SK-N-SH (cell line): ENCODE data around the gene ADAMTS1. TPM values are rescaled to one million over a fixed set of nuclear protein-coding genes. Genes with fewer than 3 reads are reported as not detected.
A peak's percentile ranks its signal among the peaks of the same experiment; 100 is the strongest.

Experiments used
- CTCF ChIA-PET: fragments of 300-600, 350-600 bp; formaldehyde crosslinking; extraction: SDS; loops from one replicate; lab custom pipeline; 2021; lab: Yijun Ruan, JAX
- POLR2A ChIA-PET: fragments of 350-600 bp; sonication (Branson Sonifier 250); formaldehyde crosslinking; extraction: SDS; loops from one replicate; lab custom pipeline; 2020; ENCODE audit warnings: antibody characterized with exemption, inconsistent platforms; lab: Yijun Ruan, JAX
- DNase-seq: peaks from one replicate; pipeline ENCODE4 v3.0.0; 2012
- H2AFZ ChIP-seq: fragments of 200-600 bp; sonication (generic); 2 replicates; pipeline ENCODE4 v1.8.1; 2016; ENCODE audit warnings: antibody characterized with exemption, mild to moderate bottlenecking, low read depth
- H3F3A ChIP-seq: fragments of 200-600 bp; sonication (generic); replicated peaks from 2 replicates; pipeline ENCODE3; 2016; ENCODE audit warnings: antibody characterized with exemption, mild to moderate bottlenecking; ENCODE audit not compliant: insufficient read depth
- H3K27ac ChIP-seq, 2 experiments: fragments of 200-500 bp in 1 of 2; fragments of 200-600 bp in 1 of 2; sonication (Bioruptor generic) in 1 of 2; sonication (generic), shearing (Covaris generic) in 1 of 2; 2 replicates each; pipeline versions ENCODE4 v1.5.1 to v1.6.1; 2014 to 2016; ENCODE audit warnings: low read depth in 2 of 2, inconsistent platforms in 1 of 2, low read length in 1 of 2, mild to moderate bottlenecking in 1 of 2, mixed read lengths in 1 of 2
- H3K27me3 ChIP-seq: fragments of 200-600 bp; sonication (generic), shearing (Covaris generic); 2 replicates; pipeline ENCODE4 v1.6.1; 2016; ENCODE audit warnings: mixed run types; ENCODE audit not compliant: insufficient read depth
- H3K36me3 ChIP-seq, 2 experiments: fragments of 200-500 bp in 1 of 2; fragments of 200-600 bp in 1 of 2; sonication (Bioruptor generic) in 1 of 2; sonication (generic) in 1 of 2; replicated peaks in 1 of 2; 2 replicates each; pipeline versions ENCODE3 to v1.5.1; 2014 to 2016; ENCODE audit warnings: low read length in 1 of 2, mild to moderate bottlenecking in 1 of 2; ENCODE audit not compliant: insufficient read depth in 2 of 2, control insufficient read depth in 1 of 2
- H3K4me1 ChIP-seq, 2 experiments: fragments of 200-500 bp in 1 of 2; fragments of 200-600 bp in 1 of 2; sonication (Bioruptor generic) in 1 of 2; sonication (generic), shearing (Covaris generic) in 1 of 2; 2 replicates each; pipeline versions ENCODE4 v1.5.1 to v1.6.1; 2014 to 2016; ENCODE audit warnings: low read depth in 1 of 2, low read length in 1 of 2, mixed run types in 1 of 2; ENCODE audit not compliant: insufficient read depth in 2 of 2, control insufficient read depth in 1 of 2
- H3K4me2 ChIP-seq: fragments of 200-600 bp; sonication (generic), shearing (Covaris generic); 2 replicates; pipeline ENCODE4 v1.6.1; 2017; ENCODE audit warnings: mixed run types
- H3K4me3 ChIP-seq, 2 experiments: fragments of 200-500 bp in 1 of 2; fragments of 200-600 bp in 1 of 2; sonication (Bioruptor generic) in 1 of 2; sonication (generic), shearing (Covaris generic) in 1 of 2; 2 replicates each; pipeline versions ENCODE4 v1.5.1 to v1.8.1; 2014 to 2016; ENCODE audit warnings: low read depth in 2 of 2, inconsistent platforms in 1 of 2, low read length in 1 of 2, mild to moderate bottlenecking in 1 of 2, mixed read lengths in 1 of 2, moderate library complexity in 1 of 2
- H3K79me2 ChIP-seq: fragments of 200-600 bp; sonication (generic); 2 replicates; pipeline ENCODE4 v1.8.1; 2017; ENCODE audit warnings: mild to moderate bottlenecking; ENCODE audit not compliant: insufficient read depth
- H3K9ac ChIP-seq: fragments of 200-600 bp; sonication (generic); 2 replicates; pipeline ENCODE4 v1.6.1; 2017; ENCODE audit warnings: mixed run types
- H3K9me2 ChIP-seq: fragments of 200-600 bp; sonication (generic); 2 replicates; pipeline ENCODE4 v1.6.1; 2017; ENCODE audit warnings: mixed run types
- H3K9me3 ChIP-seq: fragments of 200-600 bp; sonication (generic); 2 replicates; pipeline ENCODE4 v1.6.1; 2017; ENCODE audit warnings: mixed run types, mild to moderate bottlenecking, moderate library complexity
- H4K20me1 ChIP-seq: fragments of 200-600 bp; sonication (generic); 2 replicates; pipeline ENCODE4 v1.6.1; 2017; ENCODE audit warnings: mild to moderate bottlenecking, mixed run types; ENCODE audit not compliant: insufficient read depth
- CHD2 ChIP-seq: fragments of 150-350 bp; IDR thresholded peaks from 2 replicates; pipeline ENCODE4 v1.6.1; 2018; ENCODE audit warnings: low read length; ENCODE audit not compliant: partially characterized antibody
- ELF1 ChIP-seq: IDR thresholded peaks from 2 replicates; pipeline ENCODE4 v1.4.0; 2012
- EZH2phosphoT487 ChIP-seq: fragments of 200-600 bp; sonication (generic); IDR thresholded peaks from 2 replicates; pipeline ENCODE4 v1.6.1; 2017; ENCODE audit warnings: low read depth, mixed run types, mild to moderate bottlenecking, antibody characterized with exemption, moderate library complexity, borderline replicate concordance
- GABPA ChIP-seq: IDR thresholded peaks from 2 replicates; pipeline ENCODE4 v1.4.0; 2012; ENCODE audit warnings: low read depth, mild to moderate bottlenecking
- IRF3 ChIP-seq: fragments of 150-350 bp; IDR thresholded peaks from 2 replicates; pipeline ENCODE4 v1.6.1; 2016; ENCODE audit warnings: mild to moderate bottlenecking, low read depth, low read length
- JUND ChIP-seq: IDR thresholded peaks from 2 replicates; pipeline ENCODE4 v1.4.0; 2012
- MAX ChIP-seq: IDR thresholded peaks from 2 replicates; pipeline ENCODE4 v1.4.0; 2012; ENCODE audit warnings: low read depth
- MXI1 ChIP-seq: IDR thresholded peaks from 2 replicates; pipeline ENCODE4 v1.6.1; 2012; ENCODE audit warnings: mild to moderate bottlenecking, low read depth, low read length, improper control_type of control experiment
- NFIC ChIP-seq: IDR thresholded peaks from 2 replicates; pipeline ENCODE4 v1.4.0; 2012; ENCODE audit warnings: borderline replicate concordance
- POLR2AphosphoS5 ChIP-seq: IDR thresholded peaks from 2 replicates; pipeline ENCODE4 v1.6.1; 2012; ENCODE audit warnings: low read depth, low read length
- RCOR1 ChIP-seq: fragments of 150-350 bp; IDR thresholded peaks from 2 replicates; pipeline ENCODE4 v1.6.1; 2017; ENCODE audit warnings: antibody characterized with exemption, low read length
- RXRA ChIP-seq: IDR thresholded peaks from 2 replicates; pipeline ENCODE4 v1.4.0; 2012; ENCODE audit warnings: low read depth, mild to moderate bottlenecking, borderline replicate concordance
- SIN3A ChIP-seq: IDR thresholded peaks from 2 replicates; pipeline ENCODE4 v1.6.1; 2012; ENCODE audit warnings: low read depth, mild to moderate bottlenecking, low read length, moderate library complexity, borderline replicate concordance
- SMC3 ChIP-seq: IDR thresholded peaks from 2 replicates; pipeline ENCODE4 v1.6.1; 2012; ENCODE audit warnings: low read depth, low read length, improper control_type of control experiment
- TAF1 ChIP-seq: IDR thresholded peaks from 2 replicates; pipeline ENCODE4 v1.6.1; 2012; ENCODE audit warnings: low read depth, mild to moderate bottlenecking, low read length, moderate library complexity, borderline replicate concordance
- TCF12 ChIP-seq: IDR thresholded peaks from 2 replicates; pipeline ENCODE4 v1.4.0; 2012
- USF1 ChIP-seq: IDR thresholded peaks from 2 replicates; pipeline ENCODE4 v1.4.0; 2012; ENCODE audit warnings: low read depth, borderline replicate concordance
- USF2 ChIP-seq: fragments of 150-350 bp; IDR thresholded peaks from 2 replicates; pipeline ENCODE4 v1.6.1; 2017; ENCODE audit warnings: antibody characterized with exemption, low read length, low read depth, borderline replicate concordance
- WGBS: methylation state at CpG from one replicate; pipeline ENCODE4 v1.1.6; 2017; ENCODE audit warnings: low lambda C conversion rate; 5-methylcytosine and 5-hydroxymethylcytosine counted together
- polyA plus RNA-seq, 3 experiments: library from polyadenylated mRNA; depleted of rRNA; stranded (reverse); fragments of >200 nt; gene quantifications; 2 replicates each; pipeline ENCODE4 v1.2.3, GENCODE V29; 2012

The ADAMTS1 gene
- polyA plus RNA-seq, 1 of the 3 experiments (the other 2 are of a cell fraction): 137 TPM

- Histone ChIP-seq H3K4me1 (peaks cover 29 to 33% of the 10 kb centered on the region in 2 experiments), H3K27ac (peak overlapping the region in 1 of 2 experiments; percentile 78; a peak in 1 of 4 replicates)
Observed at GRCh38 chr21:26840201-26840600, 5.0 kb downstream of the ADAMTS1 start.

GRCh38 chr21:26837539-26837938 is 7.7 kb downstream of the ADAMTS1 start:
- peak overlapping the region in 1 of 2 experiments; percentile 6; a peak in 1 of 4 replicates for H3K4me3 ChIP-seq
- POLR2A ChIA-PET: no interaction called here
- WGBS: 92% methylated on average over 3 of the region's 3 CpGs

More at GRCh38 chr21:26840201-26840600, 5.0 kb downstream of the ADAMTS1 start:
- H3K9me3 ChIP-seq: no peaks in the 10 kb centered on the region
- peak overlapping the region in 1 of 2 experiments; percentile 11; a peak in 2 of 4 replicates for H3K4me3 ChIP-seq
- no peak overlapping the region for H2AFZ ChIP-seq
- H4K20me1 ChIP-seq: peaks cover 95% of the 10 kb centered on the region
- H3K27me3 ChIP-seq: no peaks in the 10 kb centered on the region
- POLR2A ChIA-PET: no interaction called here
- peaks cover 65% of the 10 kb centered on the region for H3F3A ChIP-seq
- peak overlapping the region; percentile 83 for H3K4me2 ChIP-seq
- H3K9ac ChIP-seq: no peak overlapping the region
- peaks cover 46% of the 10 kb centered on the region for H3K79me2 ChIP-seq
- peaks cover 63 to 65% of the 10 kb centered on the region in 2 experiments for H3K36me3 ChIP-seq
- no peaks in the 10 kb centered on the region for H3K9me2 ChIP-seq
- CTCF ChIA-PET: interaction anchor here (0.8 to 4.2 kb wide), 8 partner anchors 11 to 1905 kb away, joined by 3 to 19 read pairs (median 4); no protein-coding TSS in a partner anchor
- DNase-seq: no peak
- WGBS: 88% methylated on average over 10 of the region's 10 CpGs
- TF ChIP-seq JUND (no peak), SMC3 (no peak), SIN3A (no peak), USF1 (no peak), ELF1 (no peak)

More at GRCh38 chr21:26837539-26837938, 7.7 kb downstream of the ADAMTS1 start:
- Histone ChIP-seq H3K79me2 (peaks cover 22% of the 10 kb centered on the region), H3K9me2 (no peaks in the 10 kb centered on the region), H3K4me1 (peaks cover 27 to 31% of the 10 kb centered on the region in 2 experiments), H3K27ac (no peak overlapping the region), H3K9ac (no peak overlapping the region), H2AFZ (no peak overlapping the region), H3K9me3 (no peaks in the 10 kb centered on the region), H3K27me3 (no peaks in the 10 kb centered on the region), H4K20me1 (peaks cover 71% of the 10 kb centered on the region), H3F3A (peaks cover 74% of the 10 kb centered on the region), H3K4me2 (no peak overlapping the region), H3K36me3 (peaks cover 62 to 65% of the 10 kb centered on the region in 2 experiments)
- CTCF ChIA-PET: interaction anchor here (0.9 to 2.6 kb wide), 4 partner anchors 8 to 1908 kb away, joined by 3 to 14 read pairs (median 4); no protein-coding TSS in a partner anchor
- no peak for DNase-seq
- TF ChIP-seq EZH2phosphoT487 (no peak), IRF3 (no peak), TAF1 (no peak), USF2 (no peak), RCOR1 (no peak), NFIC (no peak), CHD2 (no peak), POLR2AphosphoS5 (no peak), GABPA (no peak), MAX (no peak), RXRA (no peak), TCF12 (no peak), MXI1 (no peak)
